GM19372 (cell line): Measurements from ENCODE around the gene TP63.
"Not testable (repeated sequence)": the region's sequence is repeated elsewhere in the genome, so short reads cannot be mapped to it uniquely, and the experiment has no call there.

Source experiments
- ATAC-seq: cut with Tn5 transposase; IDR thresholded peaks from one replicate; pipeline ENCODE4 v1.9.1; 2021; ENCODE audit warnings: mild to moderate bottlenecking, low read depth, moderate library complexity; ENCODE audit not compliant: unreplicated experiment

The TP63 gene

GRCh38 chr3:189720736-189721417 lies 89.7 kb downstream of the TP63 start:
- no peak for ATAC-seq

- ATAC-seq = no peak
Measured at GRCh38 chr3:189721873-189722665, 90.9 kb downstream of the TP63 start.

GRCh38 chr3:189724356-189724755 lies 93.2 kb downstream of the TP63 start:
- no peak for ATAC-seq

GRCh38 chr3:189726277-189726676 lies 95.1 kb downstream of the TP63 start:
- ATAC-seq = no peak

GRCh38 chr3:189727158-189727557 lies 96.0 kb downstream of the TP63 start:
- no peak for ATAC-seq

GRCh38 chr3:189727898-189728297 lies 96.7 kb downstream of the TP63 start:
- no peak for ATAC-seq

- ATAC-seq = no peak
Measured at GRCh38 chr3:189728915-189729314, 97.7 kb downstream of the TP63 start.

GRCh38 chr3:189734061-189734460 lies 102.9 kb downstream of the TP63 start:
- no peak for ATAC-seq

GRCh38 chr3:189735913-189736312 lies 104.7 kb downstream of the TP63 start:
- no peak for ATAC-seq

GRCh38 chr3:189737071-189737470 lies 105.9 kb downstream of the TP63 start:
- ATAC-seq = no peak

- ATAC-seq = no peak
Measured at GRCh38 chr3:189737619-189738018, 106.4 kb downstream of the TP63 start.

- no peak for ATAC-seq
Measured at GRCh38 chr3:189739378-189739777, 108.2 kb downstream of the TP63 start.

GRCh38 chr3:189740156-189740555 lies 109.0 kb downstream of the TP63 start:
- ATAC-seq = no peak

- ATAC-seq = no peak
Measured at GRCh38 chr3:189744235-189744634, 113.0 kb downstream of the TP63 start.

GRCh38 chr3:189745622-189746021 lies 114.4 kb downstream of the TP63 start:
- ATAC-seq = no peak

GRCh38 chr3:189748046-189748445 lies 116.9 kb downstream of the TP63 start:
- ATAC-seq = no peak

GRCh38 chr3:189750972-189751371 lies 119.8 kb downstream of the TP63 start:
- not testable (repeated sequence) for ATAC-seq

- ATAC-seq = no peak
Measured at GRCh38 chr3:189754356-189754755, 123.2 kb downstream of the TP63 start.

- no peak for ATAC-seq
Measured at GRCh38 chr3:189756582-189757078, 125.4 kb downstream of the TP63 start.

- ATAC-seq = no peak
Measured at GRCh38 chr3:189758186-189758585, 127.0 kb downstream of the TP63 start.

GRCh38 chr3:189766416-189766815 lies 135.2 kb downstream of the TP63 start:
- no peak for ATAC-seq
